Fibroblast of peridontal ligament (primary cell): Measurements from ENCODE around the gene TMEM26.

Source experiments
- DNase-seq: peaks from one replicate; pipeline ENCODE4 v3.0.0-alpha.2; 2010; ENCODE audit errors: extremely low read depth

The TMEM26 gene

DNA sequence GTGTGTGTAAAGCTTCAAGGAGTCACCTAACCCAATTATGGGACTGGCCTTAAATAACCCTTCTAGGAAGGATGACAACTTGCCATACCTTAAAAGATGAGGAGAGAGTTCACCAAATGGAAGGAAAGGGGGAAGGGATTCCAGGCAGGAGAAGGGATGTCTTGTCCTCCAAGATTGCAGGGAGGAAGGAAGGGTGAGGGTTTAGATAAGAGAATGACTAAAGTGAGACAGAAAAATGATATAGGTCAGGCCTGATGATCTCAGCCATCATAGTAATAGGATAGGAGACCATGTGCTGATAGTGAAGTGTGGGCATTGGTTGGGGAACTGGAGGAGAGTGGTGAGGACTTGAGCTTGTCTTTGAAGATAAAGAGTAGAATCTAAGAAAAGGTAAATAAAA lies 7.7 kb upstream of the TMEM26 start:
- no peak for DNase-seq

DNA sequence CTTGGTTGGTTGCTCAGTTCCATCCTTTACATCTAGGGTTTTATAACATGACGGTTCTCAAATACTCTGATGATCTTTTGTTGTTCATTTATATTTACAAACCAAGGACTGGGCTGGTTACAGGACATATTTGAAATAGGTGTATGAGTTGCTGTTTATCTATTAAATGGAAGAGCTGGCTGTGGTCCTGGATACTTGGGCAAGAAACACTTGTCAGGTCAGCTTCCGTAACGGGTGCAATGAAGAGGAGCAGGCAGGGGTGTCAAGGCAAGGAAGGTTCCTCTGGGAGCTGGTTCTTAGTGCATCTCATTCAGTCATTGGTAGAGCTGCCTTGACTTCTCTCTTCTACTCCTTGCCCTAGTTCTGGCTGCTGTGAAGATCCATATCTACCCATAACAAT lies 4.8 kb upstream of the TMEM26 start:
- DNase-seq = no peak

GRCh38 chr10:61456095-61456789 lies 3.1 kb upstream of the TMEM26 start:
- peak; percentile 22 for DNase-seq

- DNase-seq = no peak
Measured at GRCh38 chr10:61455656-61456055, 2.5 kb upstream of the TMEM26 start.

GRCh38 chr10:61454541-61454940 lies 1.4 kb upstream of the TMEM26 start:
- DNase-seq = no peak

GRCh38 chr10:61452151-61452651 lies 980 bp downstream of the TMEM26 start:
- no peak for DNase-seq

- no peak for DNase-seq
Measured at GRCh38 chr10:61451357-61451756, 1.8 kb downstream of the TMEM26 start.

DNA sequence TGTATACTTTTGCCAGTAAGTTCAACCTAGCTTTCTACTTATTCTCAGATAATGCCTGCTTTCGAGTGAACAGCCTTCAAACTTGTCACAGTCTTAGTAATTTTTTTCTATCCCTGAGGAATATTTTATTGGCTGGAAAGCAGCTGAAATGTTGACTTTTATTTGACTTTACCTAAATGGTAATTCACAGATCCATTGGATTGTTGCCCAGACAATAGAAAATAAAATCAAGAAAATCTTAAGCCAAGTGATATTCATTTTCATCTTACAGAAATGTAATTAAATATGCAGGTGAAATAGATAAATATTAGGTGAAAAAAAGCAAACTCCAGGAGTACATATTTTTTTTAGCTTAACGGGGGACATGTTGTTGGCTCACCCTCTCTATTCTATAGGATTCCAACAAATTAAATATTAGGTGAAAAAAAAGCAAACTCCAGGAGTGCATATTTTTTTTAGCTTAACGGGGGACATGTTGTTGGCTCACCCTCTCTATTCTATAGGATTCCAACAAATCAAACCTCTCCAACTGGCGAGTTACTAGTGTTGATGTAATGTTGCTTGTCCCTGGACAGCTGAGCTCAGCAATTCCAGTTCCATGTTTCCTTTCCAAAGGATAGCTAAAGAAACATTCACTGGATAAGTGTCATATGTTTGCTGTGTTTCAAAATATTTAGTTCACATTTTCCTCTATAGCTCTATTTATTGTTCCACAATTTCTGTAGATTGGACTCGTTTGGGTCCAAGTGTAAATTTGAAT lies 4.2 kb downstream of the TMEM26 start:
- no peak for DNase-seq

DNA sequence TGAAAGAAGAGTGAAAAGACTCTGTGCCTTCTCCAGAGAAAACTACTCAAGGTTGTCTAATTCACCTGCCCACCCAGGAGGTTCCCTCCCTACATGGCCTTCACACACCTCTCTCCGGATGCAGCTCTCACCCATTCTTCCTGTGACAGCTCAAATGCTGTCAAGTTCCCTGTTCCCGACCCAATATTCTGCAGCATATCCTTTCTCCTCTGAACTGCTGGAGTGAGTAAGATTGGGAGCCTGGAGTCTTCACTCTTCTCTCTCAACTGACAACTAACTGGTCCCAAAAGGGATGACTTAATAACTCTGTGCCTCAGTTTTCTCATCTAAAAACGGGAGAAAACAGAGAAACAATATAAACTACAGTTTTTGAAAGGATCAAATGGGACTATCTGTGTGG lies 5.1 kb downstream of the TMEM26 start:
- no peak for DNase-seq

DNA sequence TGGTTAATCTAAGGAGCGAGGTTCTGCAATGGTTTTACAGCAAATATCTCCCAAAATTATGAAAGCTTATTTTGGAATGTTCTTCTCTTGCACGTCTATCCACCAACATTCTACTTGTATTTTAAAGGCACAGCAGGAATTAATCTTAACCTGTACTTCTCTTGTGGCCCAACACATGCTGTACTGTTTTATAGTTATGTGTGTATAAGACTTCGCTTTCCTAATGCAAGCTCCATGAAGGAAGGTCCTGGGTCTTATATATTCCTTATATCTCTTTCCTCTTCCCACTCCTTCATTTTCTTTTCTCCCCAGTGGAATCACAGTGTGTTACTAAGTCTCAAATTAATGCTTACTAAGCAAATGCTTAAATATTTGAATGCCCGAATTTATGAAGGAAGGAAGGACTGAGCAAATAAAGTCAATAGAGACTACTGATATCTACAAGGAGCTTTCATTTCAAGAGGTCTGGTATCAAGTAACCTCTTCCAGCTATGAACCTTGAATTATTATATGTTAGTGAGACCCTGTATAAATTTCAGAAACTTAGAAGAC lies 14.0 kb downstream of the TMEM26 start:
- DNase-seq = no peak

- DNase-seq = peak; percentile 10
Measured at GRCh38 chr10:61438141-61438988, 14.8 kb downstream of the TMEM26 start.

DNA sequence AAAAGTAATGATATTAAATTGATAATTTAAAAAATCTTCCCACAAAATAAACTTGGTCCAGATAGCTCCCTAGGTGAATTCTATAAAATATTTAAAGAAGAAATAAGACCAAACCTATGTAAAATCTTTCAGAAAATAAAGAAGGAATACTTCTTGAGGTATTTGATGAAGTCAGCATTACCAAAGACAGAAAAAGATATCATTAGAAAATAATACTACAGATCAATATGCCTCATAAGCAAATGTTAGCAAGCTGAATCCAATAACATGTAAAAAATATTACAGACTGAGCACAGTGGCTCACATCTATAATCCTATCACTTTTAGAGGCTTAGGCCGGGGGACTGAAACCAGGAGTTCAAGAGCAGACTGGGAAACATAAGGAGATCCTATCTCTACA lies 30.0 kb downstream of the TMEM26 start:
- DNase-seq = no peak

- no peak for DNase-seq
Measured at GRCh38 chr10:61417661-61418060, 35.5 kb downstream of the TMEM26 start.

GRCh38 chr10:61415824-61416223 lies 37.4 kb downstream of the TMEM26 start:
- no peak for DNase-seq

DNA sequence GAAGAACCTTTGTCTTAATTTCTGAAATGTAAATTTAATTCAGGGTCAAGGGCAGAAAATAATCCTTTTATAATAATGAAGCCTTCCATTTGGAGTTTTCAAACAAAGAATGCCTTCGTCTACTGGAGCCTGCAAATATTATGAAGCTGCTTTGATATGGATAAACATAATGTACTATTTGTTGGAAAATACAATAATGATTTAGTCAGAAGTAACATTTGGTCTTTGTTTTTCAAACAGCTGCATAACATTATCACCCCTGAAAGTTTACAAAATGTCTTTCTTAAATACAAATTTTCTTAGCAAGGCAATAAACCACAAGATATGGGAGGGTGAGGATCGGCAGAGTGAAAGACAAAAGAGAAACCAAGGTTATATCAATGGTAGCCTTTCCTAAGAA lies 41.5 kb downstream of the TMEM26 start:
- DNase-seq = peak; percentile 30

DNA sequence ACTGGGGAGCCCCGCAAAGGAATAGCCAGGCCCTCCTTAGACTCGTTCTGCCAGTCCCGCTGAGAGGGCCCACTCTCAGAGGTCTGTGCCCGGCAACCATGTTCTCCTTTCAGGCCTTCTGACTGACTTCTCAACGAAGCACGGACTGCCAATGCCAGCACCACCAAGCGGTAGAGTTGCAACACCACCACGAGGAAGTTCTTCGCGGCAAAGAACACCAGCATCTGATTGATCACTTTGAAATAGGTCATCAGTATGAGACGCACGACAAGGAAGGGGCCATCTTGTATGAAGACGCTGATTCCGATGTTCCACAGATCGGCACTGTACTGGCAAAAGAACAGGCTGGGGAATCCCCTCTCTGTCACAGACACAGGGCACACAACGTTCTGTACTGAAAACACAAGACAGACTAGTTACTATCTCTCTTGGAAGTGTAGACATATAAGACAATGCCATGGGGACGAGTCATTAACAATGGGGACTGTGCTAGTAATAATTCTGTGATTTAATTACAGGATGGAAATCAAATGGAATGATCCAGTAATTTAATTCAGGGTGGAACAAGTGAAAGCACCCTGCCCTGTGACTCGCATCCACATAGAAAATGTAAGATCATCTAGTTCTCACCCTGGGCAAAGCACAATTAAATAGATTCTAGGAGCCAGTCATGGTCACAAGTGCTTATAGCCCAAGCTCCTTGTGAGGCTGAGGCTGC lies 42.7 kb downstream of the TMEM26 start:
- no peak for DNase-seq

DNA sequence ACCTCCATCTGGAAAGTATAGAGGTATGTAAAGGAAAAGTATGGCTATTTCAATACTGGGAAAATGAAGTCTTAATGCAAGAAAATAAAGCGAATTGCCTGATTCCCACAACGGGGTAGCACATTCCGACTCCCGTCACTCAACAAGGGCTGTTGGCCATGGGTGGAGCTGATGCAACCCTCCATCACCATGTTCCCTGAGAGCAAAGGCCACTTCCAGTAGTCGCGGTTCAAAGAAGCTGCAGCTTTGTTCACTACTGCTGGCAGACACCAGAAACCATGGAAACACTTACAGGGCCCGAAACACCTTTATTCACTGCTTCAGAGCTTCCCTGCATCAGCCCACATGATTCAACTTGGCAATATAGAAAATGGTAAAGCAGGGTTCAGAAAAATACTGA lies 44.0 kb downstream of the TMEM26 start:
- no peak for DNase-seq

DNA sequence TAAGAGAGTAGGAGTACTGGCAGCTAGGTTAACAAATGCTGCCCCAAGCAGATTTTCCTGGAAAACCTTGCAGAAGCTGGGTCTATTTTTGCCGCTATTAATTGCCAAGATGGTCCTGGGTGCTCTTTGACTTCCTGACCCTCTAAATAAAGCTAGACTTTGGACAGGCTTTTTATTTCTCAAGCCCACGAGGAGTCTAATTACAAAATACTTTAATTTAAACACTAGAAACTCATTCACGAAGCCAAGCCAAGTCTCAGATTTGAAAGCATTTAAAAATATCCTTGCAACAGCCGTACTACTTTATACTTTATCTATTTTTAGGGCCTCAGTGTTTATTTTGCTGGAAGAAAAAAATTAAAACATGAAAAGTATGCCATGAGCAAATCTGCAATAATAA lies 45.1 kb downstream of the TMEM26 start:
- peak; percentile 64 for DNase-seq

- DNase-seq = peak; percentile 20
Measured at GRCh38 chr10:61406736-61407135, 46.4 kb downstream of the TMEM26 start.

DNA sequence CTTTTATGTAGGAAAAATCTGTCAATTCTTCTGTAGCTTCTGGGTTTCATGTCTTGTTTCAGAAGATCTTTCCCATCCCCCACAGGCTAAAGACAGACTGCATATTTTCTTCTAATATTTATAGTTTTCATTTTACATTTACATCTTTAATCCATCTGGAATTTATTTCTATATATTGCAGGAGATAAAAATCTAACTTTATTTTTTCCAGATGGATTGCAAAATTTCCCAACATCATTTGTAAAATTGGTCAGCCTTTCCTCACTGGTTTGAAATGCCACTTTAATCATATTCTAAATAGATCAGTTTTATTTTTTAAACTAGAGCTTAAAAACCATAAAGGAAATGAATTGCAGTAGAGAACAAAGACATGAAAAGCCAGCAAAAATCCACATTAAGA lies 46.9 kb downstream of the TMEM26 start:
- DNase-seq = peak; percentile 67

DNA sequence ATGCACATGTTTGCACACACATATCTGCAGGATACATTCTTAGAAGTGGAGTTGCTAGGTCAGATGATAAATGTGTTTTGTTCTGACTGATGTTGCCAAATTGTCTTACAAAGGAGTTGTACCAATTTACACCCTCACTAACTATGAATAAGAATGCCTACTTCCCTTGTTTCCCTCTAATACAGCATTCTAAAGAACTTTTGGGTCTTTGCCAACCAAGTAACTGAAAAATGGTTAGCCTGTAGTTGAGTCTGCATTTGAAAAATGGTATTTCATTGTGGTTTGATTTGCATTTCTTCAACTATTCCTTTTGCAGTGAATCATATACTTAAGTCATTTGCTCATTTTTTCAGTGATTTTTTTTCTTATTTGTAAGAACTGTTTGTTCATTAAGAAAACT lies 48.4 kb downstream of the TMEM26 start:
- peak; percentile 86 for DNase-seq
